Neuronal stem cell (in vitro differentiated cells): ENCODE measurements around the gene BSG.

Experiments
- DNase-seq: peaks from one replicate; pipeline ENCODE4 v3.0.0-alpha.2; 2013; ENCODE audit warnings: low spot score
- H2AFZ ChIP-seq: one replicate; pipeline ENCODE4 v1.6.1; 2013; ENCODE audit warnings: mild to moderate bottlenecking, low read length, inconsistent platforms
- H2AK5ac ChIP-seq: 2 replicates; pipeline ENCODE4 v1.6.1; 2013; ENCODE audit warnings: low read depth, mild to moderate bottlenecking, inconsistent platforms, low read length, moderate library complexity, mixed read lengths
- H2BK120ac ChIP-seq: 2 replicates; pipeline ENCODE4 v1.6.1; 2013; ENCODE audit warnings: low read depth, mild to moderate bottlenecking, inconsistent platforms, low read length, moderate library complexity, mixed read lengths
- H2BK12ac ChIP-seq: one replicate; pipeline ENCODE4 v1.6.1; 2013; ENCODE audit warnings: low read length, inconsistent platforms
- H2BK15ac ChIP-seq: 2 replicates; pipeline ENCODE4 v1.6.1; 2013; ENCODE audit warnings: mild to moderate bottlenecking, low read length, inconsistent platforms, mixed read lengths
- H2BK5ac ChIP-seq: one replicate; pipeline ENCODE4 v1.6.1; 2013; ENCODE audit warnings: inconsistent platforms, mild to moderate bottlenecking, low read length, moderate library complexity
- H3K14ac ChIP-seq: one replicate; pipeline ENCODE4 v1.6.1; 2013; ENCODE audit warnings: low read length, inconsistent platforms
- H3K18ac ChIP-seq: 2 replicates; pipeline ENCODE4 v1.6.1; 2013; ENCODE audit warnings: low read length, inconsistent platforms
- H3K23ac ChIP-seq: 2 replicates; pipeline ENCODE4 v1.6.1; 2013; ENCODE audit warnings: low read depth, mild to moderate bottlenecking, mixed read lengths, low read length, inconsistent platforms; ENCODE audit not compliant: poor library complexity
- H3K27ac ChIP-seq: replicated peaks from 3 replicates; pipeline ENCODE4 v1.5.1; 2013; ENCODE audit warnings: low read length, inconsistent platforms
- H3K27me3 ChIP-seq, 3 experiments: 2 replicates each; pipeline ENCODE4 v1.6.1; 2013; ENCODE audit warnings: low read length in 3 of 3, mild to moderate bottlenecking in 2 of 3, inconsistent platforms in 1 of 3, low read depth in 1 of 3, mixed read lengths in 1 of 3, moderate library complexity in 1 of 3; ENCODE audit not compliant: control insufficient read depth in 3 of 3, insufficient read depth in 3 of 3
- H3K36me3 ChIP-seq, 2 donors: replicated peaks in 1 of 2; 2 replicates each; pipeline ENCODE4 v1.6.1; 2013; ENCODE audit warnings: low read length in 2 of 2; ENCODE audit not compliant: control insufficient read depth in 2 of 2, insufficient read depth in 2 of 2
- H3K4ac ChIP-seq: 2 replicates; pipeline ENCODE4 v1.6.1; 2013; ENCODE audit warnings: inconsistent platforms, mild to moderate bottlenecking, low read length, moderate library complexity
- H3K4me1 ChIP-seq, 2 donors: 1 replicate in 1 of 2; 2 replicates in 1 of 2; pipeline ENCODE4 v1.6.1; 2013; ENCODE audit warnings: low read length in 2 of 2, low read depth in 1 of 2; ENCODE audit not compliant: control insufficient read depth in 2 of 2, insufficient read depth in 1 of 2
- H3K4me2 ChIP-seq: one replicate; pipeline ENCODE4 v1.6.1; 2013; ENCODE audit warnings: mild to moderate bottlenecking, low read length, inconsistent platforms; ENCODE audit not compliant: insufficient read depth, poor library complexity, severe bottlenecking
- H3K4me3 ChIP-seq, 2 donors: 2 replicates each; pipeline ENCODE4 v1.5.1; 2013; ENCODE audit warnings: low read length in 2 of 2, mild to moderate bottlenecking in 2 of 2, inconsistent platforms in 1 of 2, moderate library complexity in 1 of 2
- H3K79me1 ChIP-seq: one replicate; pipeline ENCODE4 v1.6.1; 2013; ENCODE audit warnings: low read depth, mild to moderate bottlenecking, inconsistent platforms, low read length, moderate library complexity
- H3K9ac ChIP-seq: one replicate; pipeline ENCODE4 v1.6.1; 2013; ENCODE audit warnings: mild to moderate bottlenecking, low read depth, low read length, inconsistent platforms; ENCODE audit not compliant: poor library complexity
- H3K9me3 ChIP-seq, 2 donors: replicated peaks in 1 of 2; 2 replicates each; pipeline versions ENCODE3 to v1.6.1; 2013; ENCODE audit warnings: low read length in 2 of 2, mild to moderate bottlenecking in 2 of 2, inconsistent platforms in 1 of 2, low read depth in 1 of 2, mixed read lengths in 1 of 2, moderate library complexity in 1 of 2; ENCODE audit not compliant: control insufficient read depth in 2 of 2, insufficient read depth in 1 of 2
- H4K8ac ChIP-seq: one replicate; pipeline ENCODE4 v1.6.1; 2013; ENCODE audit warnings: low read depth, mild to moderate bottlenecking, inconsistent platforms, low read length, moderate library complexity
- H4K91ac ChIP-seq: one replicate; pipeline ENCODE4 v1.6.1; 2013; ENCODE audit warnings: low read length, low read depth, mild to moderate bottlenecking, inconsistent platforms; ENCODE audit not compliant: poor library complexity
- WGBS, 2 donors: extraction: QIAGEN DNeasy Blood & Tissue Kit; methylation state at CpG; one replicate each; pipeline ENCODE4 v1.1.7; 2013; ENCODE audit warnings: missing lambda C conversion rate in 2 of 2, mixed read lengths in 1 of 2; ENCODE audit not compliant: insufficient read length in 2 of 2, insufficient replicate concordance in 1 of 2; ENCODE audit errors: extremely low coverage in 2 of 2; 5-methylcytosine and 5-hydroxymethylcytosine counted together

The BSG gene

DNA sequence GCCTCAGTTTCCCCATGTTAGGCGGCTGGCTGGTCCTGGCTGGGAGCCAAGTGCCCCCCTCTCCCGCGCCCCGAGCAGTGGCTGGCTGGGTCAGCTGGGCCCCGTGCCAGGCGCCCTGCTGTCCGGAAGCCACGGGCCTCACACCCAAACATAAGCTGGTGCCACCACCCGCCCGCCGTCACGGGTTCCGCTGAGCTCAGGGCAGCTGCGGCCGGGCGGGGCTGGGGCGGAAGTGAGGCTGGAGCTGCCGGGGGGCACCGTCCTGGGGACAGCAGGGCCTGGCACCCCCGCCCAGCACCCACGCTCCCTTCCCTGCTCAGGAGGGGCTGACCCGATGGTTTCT, 36.6 kb downstream of the BSG start:
- Histone ChIP-seq H2AK5ac (peak overlapping the region; percentile 63), H3K9ac (no peak overlapping the region), H3K4me2 (no peak overlapping the region), H3K9me3 (no peaks in the 10 kb centered on the region), H3K4me1 (peaks cover 2 to 5% of the 10 kb centered on the region in 2 donors), H2BK15ac (no peak overlapping the region), H3K79me1 (no peaks in the 10 kb centered on the region), H2BK12ac (no peak overlapping the region), H4K91ac (no peak overlapping the region), H2BK5ac (no peak overlapping the region), H3K4ac (no peak overlapping the region), H4K8ac (no peak overlapping the region), H3K4me3 (no peak overlapping the region), H3K14ac (no peak overlapping the region), H3K27ac (no peak overlapping the region), H2BK120ac (no peak overlapping the region), H2AFZ (no peak overlapping the region), H3K36me3 (peaks cover 2 to 3% of the 10 kb centered on the region in 2 donors), H3K27me3 (no peaks in the 10 kb centered on the region), H3K18ac (no peak overlapping the region), H3K23ac (no peak overlapping the region)
- DNase-seq: no peak
- no CpG with 5 or more reads among the region's 22 CpGs for WGBS, 2 donors

DNA sequence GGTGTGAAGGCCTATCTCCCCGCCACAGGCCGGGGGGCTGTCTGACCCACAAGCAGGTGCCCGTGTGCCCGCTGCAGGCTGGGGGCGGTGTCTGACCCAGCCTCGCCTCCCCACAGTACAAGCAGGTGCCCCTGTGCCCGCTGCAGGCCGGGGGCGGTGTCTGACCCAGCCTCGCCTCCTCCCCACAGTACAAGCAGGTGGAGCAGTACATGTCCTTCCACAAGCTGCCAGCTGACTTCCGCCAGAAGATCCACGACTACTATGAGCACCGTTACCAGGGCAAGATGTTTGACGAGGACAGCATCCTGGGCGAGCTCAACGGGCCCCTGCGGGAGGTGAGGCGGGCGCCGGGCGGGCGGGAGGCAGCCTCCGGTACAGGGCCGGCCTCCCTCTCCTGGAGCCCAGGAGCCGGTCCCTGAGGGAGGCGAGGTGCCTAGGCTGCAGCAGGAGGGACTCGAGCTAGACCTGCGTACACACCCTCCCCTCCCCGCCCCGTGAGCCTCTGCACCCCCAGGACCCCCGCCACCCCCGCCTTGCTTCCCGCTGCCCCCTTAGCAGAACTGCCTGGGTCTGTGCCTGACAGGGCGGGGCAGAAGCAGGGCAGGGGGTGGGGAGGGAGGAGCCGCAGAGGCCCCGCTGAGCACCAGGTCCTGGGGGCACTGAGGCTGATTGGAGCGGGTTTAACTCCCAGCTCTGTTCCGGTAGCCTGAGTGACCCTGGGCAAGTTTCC, 37.8 kb downstream of the BSG start:
- no CpG with 5 or more reads among the region's 38 CpGs for WGBS, 2 donors
- H2BK12ac ChIP-seq: peak overlapping the region; percentile 10
- no peak overlapping the region for H3K27ac ChIP-seq
- no peaks in the 10 kb centered on the region for H3K27me3 ChIP-seq
- H2BK15ac ChIP-seq: no peak overlapping the region
- no peak overlapping the region for H3K14ac ChIP-seq
- H3K36me3 ChIP-seq: peaks cover 9 to 14% of the 10 kb centered on the region in 2 donors
- peaks cover 0 to 5% of the 10 kb centered on the region in 2 donors for H3K4me1 ChIP-seq
- H4K91ac ChIP-seq: no peak overlapping the region
- H3K9me3 ChIP-seq: no peaks in the 10 kb centered on the region
- no peak overlapping the region for H3K4me2 ChIP-seq
- H2AFZ ChIP-seq: peak overlapping the region; percentile 80
- H3K4ac ChIP-seq: no peak overlapping the region
- H3K18ac ChIP-seq: no peak overlapping the region
- H4K8ac ChIP-seq: no peak overlapping the region
- no peak overlapping the region for H2BK120ac ChIP-seq
- H3K79me1 ChIP-seq: no peaks in the 10 kb centered on the region
- H2AK5ac ChIP-seq: no peak overlapping the region
- no peak overlapping the region for H3K23ac ChIP-seq
- H3K4me3 ChIP-seq: peak overlapping the region in 1 of 2 donors; percentile 6
- H2BK5ac ChIP-seq: no peak overlapping the region
- no peak for DNase-seq
- H3K9ac ChIP-seq: peak overlapping the region; percentile 44

DNA sequence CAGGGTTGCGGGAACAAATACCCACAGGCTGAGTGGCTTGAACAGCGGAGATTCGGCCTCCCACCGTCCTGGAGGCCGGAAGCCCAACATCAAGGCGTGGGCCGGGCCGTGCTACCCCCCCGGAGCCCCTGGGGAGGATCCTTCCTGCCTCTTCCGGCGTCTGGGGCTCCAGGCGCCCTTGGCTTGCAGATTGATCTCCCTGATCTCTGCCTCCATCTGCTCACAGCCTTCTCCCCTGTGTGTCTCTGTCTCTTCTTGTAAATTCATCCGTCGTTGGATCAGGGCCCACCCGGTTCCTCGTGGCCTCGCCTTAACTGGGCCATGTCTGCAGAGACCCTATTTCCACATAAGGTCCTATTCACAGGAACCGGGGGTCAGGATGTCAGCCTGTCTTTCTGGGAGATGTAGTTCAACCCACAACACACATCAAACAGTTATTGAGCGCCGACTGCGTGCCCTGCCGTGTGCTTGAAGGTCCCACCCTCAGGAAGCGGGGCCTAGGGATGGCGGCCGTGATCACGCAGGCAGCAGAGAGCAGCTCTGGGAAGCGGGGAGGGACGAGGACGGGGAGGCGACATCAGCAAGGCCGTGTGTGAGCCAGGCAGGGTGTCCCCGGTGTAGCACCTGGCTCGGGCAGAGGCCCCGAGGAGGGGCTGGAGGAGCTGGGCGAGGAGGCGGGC, 38.5 kb downstream of the BSG start:
- Histone ChIP-seq H3K14ac (no peak overlapping the region), H2BK15ac (no peak overlapping the region), H3K9me3 (peaks cover 0 to 2% of the 10 kb centered on the region in 2 donors), H4K91ac (no peak overlapping the region), H2AK5ac (peak overlapping the region; percentile 21), H2BK5ac (no peak overlapping the region), H3K18ac (no peak overlapping the region), H2BK12ac (no peak overlapping the region), H3K4me1 (peaks cover 0 to 5% of the 10 kb centered on the region in 2 donors), H3K27ac (no peak overlapping the region), H3K4me3 (no peak overlapping the region), H4K8ac (no peak overlapping the region), H3K27me3 (no peaks in the 10 kb centered on the region), H3K9ac (no peak overlapping the region), H3K36me3 (peaks cover 12 to 17% of the 10 kb centered on the region in 2 donors), H3K4ac (no peak overlapping the region), H3K23ac (no peak overlapping the region), H3K79me1 (no peaks in the 10 kb centered on the region), H2BK120ac (no peak overlapping the region), H3K4me2 (no peak overlapping the region), H2AFZ (peak overlapping the region; percentile 80)
- WGBS, 2 donors: no CpG with 5 or more reads among the region's 36 CpGs
- DNase-seq: no peak

DNA sequence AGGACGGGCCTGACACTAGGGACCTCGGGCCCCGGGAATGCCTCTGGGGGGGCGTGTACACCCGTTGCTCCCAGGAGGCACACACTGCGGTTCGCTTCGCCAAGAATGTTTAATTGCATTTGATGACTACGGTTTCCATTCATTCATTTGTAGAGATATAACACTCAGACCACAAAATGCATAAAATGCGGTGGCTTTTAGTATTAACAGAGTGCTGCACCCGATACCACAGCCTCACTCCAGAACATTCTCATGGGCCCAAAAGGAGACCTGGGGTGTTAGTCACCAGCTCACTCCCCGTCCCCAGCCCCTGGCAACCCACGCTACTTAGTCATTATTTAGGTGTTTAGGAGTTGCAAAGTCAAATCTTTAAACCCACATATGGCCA, 39.1 kb downstream of the BSG start:
- Histone ChIP-seq H2AFZ (no peak overlapping the region), H3K36me3 (peaks cover 12 to 17% of the 10 kb centered on the region in 2 donors), H3K79me1 (no peaks in the 10 kb centered on the region), H3K14ac (no peak overlapping the region), H4K8ac (no peak overlapping the region), H3K4me1 (peaks cover 0 to 5% of the 10 kb centered on the region in 2 donors), H2BK12ac (no peak overlapping the region), H2AK5ac (peak overlapping the region; percentile 21), H3K9ac (no peak overlapping the region), H2BK15ac (no peak overlapping the region), H3K27ac (no peak overlapping the region), H3K9me3 (peaks cover 0 to 2% of the 10 kb centered on the region in 2 donors), H2BK120ac (no peak overlapping the region), H3K4me2 (no peak overlapping the region), H3K18ac (no peak overlapping the region), H2BK5ac (no peak overlapping the region), H3K23ac (no peak overlapping the region), H3K4me3 (no peak overlapping the region), H4K91ac (no peak overlapping the region), H3K4ac (no peak overlapping the region), H3K27me3 (no peaks in the 10 kb centered on the region)
- DNase-seq: no peak
- no CpG with 5 or more reads among the region's 13 CpGs for WGBS, 2 donors
